Tongue (tissue), 2 donors: ENCODE results near the gene ARFRP1. TPM values are rescaled to one million over a fixed set of nuclear protein-coding genes. Genes with fewer than 3 reads are reported as not detected.

Experiments used
- DNase-seq: peaks from one replicate; pipeline ENCODE4 v3.0.0-alpha.2; 2015
- total RNA-seq: library from RNA; depleted of rRNA; stranded (reverse); fragments of >200 nt; gene quantifications from one replicate; pipeline ENCODE4 v1.2.3, GENCODE V29; 2014

ARFRP1 gene
- total RNA-seq, 1 donor from 2014 or later = 36.3 TPM

GRCh38 chr20:63743210-63743970 lies 35.6 kb upstream of the ARFRP1 start:
- DNase-seq = no peak

GRCh38 chr20:63742381-63743024 lies 34.7 kb upstream of the ARFRP1 start:
- no peak for DNase-seq

- no peak for DNase-seq
Observed at GRCh38 chr20:63741676-63742380, 34.1 kb upstream of the ARFRP1 start.

- DNase-seq = no peak
Observed at GRCh38 chr20:63741354-63741675, 33.5 kb upstream of the ARFRP1 start.

- peak; percentile 96 for DNase-seq
Observed at GRCh38 chr20:63740627-63741353, 33.0 kb upstream of the ARFRP1 start.

GRCh38 chr20:63740070-63740626 lies 32.4 kb upstream of the ARFRP1 start:
- DNase-seq = peak; percentile 69

GRCh38 chr20:63739130-63740069 lies 31.6 kb upstream of the ARFRP1 start, which contains the start of gene SLC2A4RG:
SLC2A4RG (plus strand) TSS chr20:63739776; CDS start chr20:63739913, 137 bp downstream.
- peak; percentile 92 for DNase-seq

GRCh38 chr20:63738687-63739129 lies 30.9 kb upstream of the ARFRP1 start:
- DNase-seq = peak; percentile 80

- no peak for DNase-seq
Observed at GRCh38 chr20:63737945-63738686, 30.3 kb upstream of the ARFRP1 start.

GRCh38 chr20:63737695-63737944 lies 29.8 kb upstream of the ARFRP1 start:
- no peak for DNase-seq

GRCh38 chr20:63736893-63737694 lies 29.3 kb upstream of the ARFRP1 start:
- DNase-seq = no peak

GRCh38 chr20:63735859-63736718 lies 28.3 kb upstream of the ARFRP1 start, which contains the start of gene LIME1:
LIME1 (plus strand) TSS chr20:63736664; CDS start chr20:63737550, 886 bp downstream.
- DNase-seq = no peak

- DNase-seq = peak; percentile 54
Observed at GRCh38 chr20:63734946-63735858, 27.4 kb upstream of the ARFRP1 start.

GRCh38 chr20:63734111-63734945 lies 26.6 kb upstream of the ARFRP1 start:
- DNase-seq = no peak

GRCh38 chr20:63733579-63734081 lies 25.9 kb upstream of the ARFRP1 start:
- DNase-seq = no peak

GRCh38 chr20:63733117-63733516 lies 25.3 kb upstream of the ARFRP1 start:
- DNase-seq = no peak
